Vagina (tissue), 2 donors: ENCODE results near the gene BCR.

ENCODE experiments used
- CTCF ChIP-seq, 3 experiments: fragments of 450-650 bp in 2 of 3; fragments of 200-600 bp in 1 of 3; sonication (generic) in 1 of 3; IDR thresholded peaks; one replicate each; pipeline ENCODE4 v1.5.1; 2017 to 2019; ENCODE audit warnings: antibody characterized with exemption in 3 of 3, mild to moderate bottlenecking in 2 of 3, moderate library complexity in 2 of 3
- POLR2A ChIP-seq, 2 donors: fragments of 450-650 bp; IDR thresholded peaks; one replicate each; pipeline ENCODE4 v1.6.1; 2017; ENCODE audit warnings: antibody characterized with exemption in 2 of 2, mild to moderate bottlenecking in 2 of 2, moderate library complexity in 2 of 2
- POLR2AphosphoS5 ChIP-seq, 2 donors: sonication (generic); formaldehyde crosslinking; IDR thresholded peaks; one replicate each; pipeline ENCODE4 v1.9.0; 2017; ENCODE audit warnings: antibody characterized with exemption in 2 of 2, mild to moderate bottlenecking in 2 of 2, low read depth in 1 of 2; ENCODE audit not compliant: insufficient read depth in 1 of 2

- TF ChIP-seq CTCF (IDR thresholded peaks at IDR 0.05) (no peak), POLR2AphosphoS5 (IDR thresholded peaks at IDR 0.05; ENCODE audit: insufficient read depth in 1 of 2, low read depth in 1 of 2) (no peak), POLR2A (IDR thresholded peaks at IDR 0.05) (no peak)
Observed at GRCh38 chr22:23159291-23159630, 21.0 kb upstream of the BCR start.
